ENCODE measurements around the gene RNF115. TPM values are rescaled to one million over a fixed set of nuclear protein-coding genes. Genes with fewer than 3 reads are reported as not detected.

Gene RNF115
- total and polyA plus RNA-seq, 2 donors (not counting 3 experiments of a cell fraction or from before 2014, with no cell fraction given) = 7.6 to 17.3 TPM

- H3K9me1 ChIP-seq (replicated peaks; ENCODE audit: control insufficient read depth, extremely low read depth, insufficient read depth, low read length) = no peaks in the 10 kb centered on the region
- POLR2A ChIA-PET = no interaction called here
- H3K79me2 ChIP-seq (ENCODE audit: control insufficient read depth, insufficient read depth, low read length) = no peaks in the 10 kb centered on the region
- CTCF ChIA-PET = interaction anchor here (2.6 kb wide), 1 partner anchor 10 kb away, joined by 13 read pairs; no protein-coding TSS in a partner anchor
- H3K9ac ChIP-seq (replicated peaks; ENCODE audit: extremely low read depth, insufficient read depth, low read length) = no peak overlapping the region
- no peak overlapping the region for H2AFZ ChIP-seq (ENCODE audit: low read depth, low read length)
- H3K4me1 ChIP-seq (ENCODE audit: control insufficient read depth, extremely low read depth, insufficient read depth, low read length) = no peaks in the 10 kb centered on the region
- DNase-seq (ENCODE audit: low read depth, low spot score) (no peak), FAIRE-seq (no peak)
- no peaks in the 10 kb centered on the region for H4K20me1 ChIP-seq (replicated peaks; ENCODE audit: control insufficient read depth, extremely low read depth, insufficient read depth, low read length)
- intact Hi-C loops (cut with micrococcal nuclease) (no loop called here), dilution Hi-C loops (cut with MboI; ENCODE audit: extremely low pct_ligation_motif_present, low sequenced_read_pairs) (no loop called here)
- H3K4me2 ChIP-seq (ENCODE audit: insufficient read depth, low read length) = no peak overlapping the region
- H3K4me3 ChIP-seq (replicated peaks in 1 of 3; ENCODE audit: insufficient read depth in 1 of 3, low read depth in 1 of 3, low read length in 3 of 3) = no peak overlapping the region
- TF ChIP-seq POLR2AphosphoS5 (IDR thresholded peaks at IDR 0.05; ENCODE audit: insufficient read depth, low read depth, low read length) (no peak), GATA2 (IDR thresholded peaks at IDR 0.05; ENCODE audit: insufficient read depth, insufficient read length, low read depth, low read length) (no peak), CTCF (IDR thresholded peaks at IDR 0.05; ENCODE audit: extremely low read depth in 1 of 2, insufficient read depth in 1 of 2, low read depth in 1 of 2, low read length in 2 of 2) (no peak), MYC (IDR thresholded peaks at IDR 0.05; ENCODE audit: low read depth, low read length) (no peak), MAX (IDR thresholded peaks at IDR 0.05; ENCODE audit: insufficient read depth, insufficient read length) (no peak), JUN (IDR thresholded peaks at IDR 0.05; ENCODE audit: borderline replicate concordance, insufficient read depth, insufficient read length, low read depth) (no peak), POLR2A (IDR thresholded peaks at IDR 0.05; ENCODE audit: low read depth, low read length) (no peak), EZH2 (IDR thresholded peaks at IDR 0.05; ENCODE audit: borderline replicate concordance, low read depth, low read length, severe bottlenecking) (no peak), FOS (IDR thresholded peaks at IDR 0.05; ENCODE audit: borderline replicate concordance, insufficient read depth, low read length) (no peak)
- peaks cover 0 to 2% of the 10 kb centered on the region in 2 experiments for H3K27me3 ChIP-seq (ENCODE audit: control insufficient read depth in 2 of 2, insufficient read depth in 2 of 2, low read length in 2 of 2)
- H3K27ac ChIP-seq (ENCODE audit: insufficient read depth, low read depth, low read length) = no peak overlapping the region
- H3K36me3 ChIP-seq (ENCODE audit: control insufficient read depth in 2 of 2, extremely low read depth in 1 of 2, insufficient read depth in 2 of 2, low read length in 2 of 2) = no peaks in the 10 kb centered on the region
- no TSS peak for BruUV-seq (replicated peaks)
- H3K9me3 ChIP-seq (replicated peaks; ENCODE audit: control insufficient read depth, insufficient read depth, low read length) = no peaks in the 10 kb centered on the region
Observed at GRCh38 chr1:145711213-145711651, 112.7 kb downstream of the RNF115 start.
